OCI-LY1 (cell line): ENCODE results near the gene PASD1.

Experiments used
- H2AFZ ChIP-seq: fragments of 200-600 bp; sonication (generic), shearing (Covaris generic); 2 replicates; pipeline ENCODE4 v1.6.0; 2014; ENCODE audit warnings: antibody characterized with exemption, mild to moderate bottlenecking, low read length
- H3F3A ChIP-seq: fragments of 200-600 bp; sonication (generic), shearing (Covaris generic); 2 replicates; pipeline ENCODE4 v1.6.0; 2014; ENCODE audit warnings: mild to moderate bottlenecking, antibody characterized with exemption, low read length, moderate library complexity; ENCODE audit not compliant: insufficient read depth
- H3K27ac ChIP-seq: fragments of 200-600 bp; sonication (generic); 2 replicates; pipeline ENCODE4 v1.5.1; 2014; ENCODE audit warnings: low read length, mixed run types, mild to moderate bottlenecking, low read depth; ENCODE audit not compliant: poor library complexity, severe bottlenecking
- H3K27me3 ChIP-seq: fragments of 200-600 bp; sonication (generic); 2 replicates; pipeline ENCODE4 v1.6.0; 2014; ENCODE audit warnings: antibody characterized with exemption, mild to moderate bottlenecking, low read length, moderate library complexity; ENCODE audit not compliant: insufficient read depth
- H3K36me3 ChIP-seq: fragments of 200-600 bp; sonication (generic); 2 replicates; pipeline ENCODE4 v1.6.1; 2014; ENCODE audit warnings: mild to moderate bottlenecking, antibody characterized with exemption, low read length, moderate library complexity, mixed read lengths; ENCODE audit not compliant: insufficient read depth
- H3K4me1 ChIP-seq: fragments of 200-600 bp; sonication (generic); 2 replicates; pipeline ENCODE4 v1.5.1; 2014; ENCODE audit warnings: mild to moderate bottlenecking, low read length, moderate library complexity; ENCODE audit not compliant: insufficient read depth, severe bottlenecking
- H3K4me2 ChIP-seq: fragments of 200-600 bp; sonication (generic), shearing (Covaris generic); 2 replicates; pipeline ENCODE4 v1.6.1; 2014; ENCODE audit warnings: low read length
- H3K4me3 ChIP-seq: fragments of 200-600 bp; sonication (generic); 2 replicates; pipeline ENCODE4 v1.5.1; 2014; ENCODE audit warnings: low read length, low read depth, mild to moderate bottlenecking, mixed read lengths; ENCODE audit not compliant: poor library complexity, severe bottlenecking
- H3K79me2 ChIP-seq: fragments of 200-600 bp; shearing (Covaris generic); 2 replicates; pipeline ENCODE4 v1.6.1; 2016; ENCODE audit warnings: mixed run types, low read length, mixed read lengths; ENCODE audit not compliant: insufficient read depth
- H3K9ac ChIP-seq: fragments of 200-600 bp; sonication (generic), shearing (Covaris generic); 2 replicates; pipeline ENCODE4 v1.6.1; 2014; ENCODE audit warnings: mild to moderate bottlenecking, low read length, mixed read lengths
- H3K9me2 ChIP-seq: fragments of 200-600 bp; sonication (generic), shearing (Covaris generic); 2 replicates; pipeline ENCODE4 v1.6.1; 2014; ENCODE audit warnings: low read depth, mild to moderate bottlenecking, low read length, mixed read lengths
- H3K9me3 ChIP-seq: fragments of 200-600 bp; shearing (Covaris generic); 2 replicates; pipeline ENCODE4 v1.6.1; 2014; ENCODE audit warnings: low read length, mixed read lengths
- H4K20me1 ChIP-seq: fragments of 200-600 bp; sonication (generic), shearing (Covaris generic); 2 replicates; pipeline ENCODE4 v1.6.0; 2016; ENCODE audit warnings: mild to moderate bottlenecking, low read length; ENCODE audit not compliant: insufficient read depth
- EZH2 ChIP-seq: fragments of 200-600 bp; sonication (generic), shearing (Covaris generic); IDR thresholded peaks from 2 replicates; pipeline ENCODE4 v1.8.0; 2017; ENCODE audit warnings: borderline replicate concordance, mixed run types, mild to moderate bottlenecking, antibody characterized with exemption, low read length, moderate library complexity, mixed read lengths
- TF ChIP-seq, protein P1 (sequence below): fragments of 200-600 bp; sonication (generic), shearing (Covaris generic); IDR thresholded peaks from 2 replicates; pipeline ENCODE4 v1.5.1; 2017; ENCODE audit warnings: mild to moderate bottlenecking, antibody characterized with exemption, low read length, moderate library complexity, mixed read lengths

Gene PASD1

GRCh38 chrX:151609222-151609621, 45.7 kb downstream of the PASD1 start:
- no peaks in the 10 kb centered on the region for H3K4me1 ChIP-seq

DNA sequence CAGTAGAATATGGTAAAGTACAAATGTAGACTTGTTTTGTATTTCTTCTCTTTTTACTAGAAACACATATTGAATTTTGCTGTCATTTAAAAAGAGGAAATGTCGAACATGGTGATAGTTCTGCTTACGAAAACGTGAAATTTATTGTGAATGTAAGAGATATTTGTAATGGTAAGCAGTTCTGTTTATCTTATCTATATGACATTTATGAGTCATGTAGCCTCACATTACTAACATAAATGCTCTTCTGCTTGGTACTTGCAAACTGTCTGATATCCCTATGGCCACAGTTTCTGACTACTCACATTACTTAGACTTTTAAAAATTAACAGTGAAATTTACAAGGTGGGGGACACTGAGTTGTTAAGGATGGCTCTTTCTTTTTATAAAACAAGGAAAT, 57.9 kb downstream of the PASD1 start:
- TF ChIP-seq, protein P1, sequence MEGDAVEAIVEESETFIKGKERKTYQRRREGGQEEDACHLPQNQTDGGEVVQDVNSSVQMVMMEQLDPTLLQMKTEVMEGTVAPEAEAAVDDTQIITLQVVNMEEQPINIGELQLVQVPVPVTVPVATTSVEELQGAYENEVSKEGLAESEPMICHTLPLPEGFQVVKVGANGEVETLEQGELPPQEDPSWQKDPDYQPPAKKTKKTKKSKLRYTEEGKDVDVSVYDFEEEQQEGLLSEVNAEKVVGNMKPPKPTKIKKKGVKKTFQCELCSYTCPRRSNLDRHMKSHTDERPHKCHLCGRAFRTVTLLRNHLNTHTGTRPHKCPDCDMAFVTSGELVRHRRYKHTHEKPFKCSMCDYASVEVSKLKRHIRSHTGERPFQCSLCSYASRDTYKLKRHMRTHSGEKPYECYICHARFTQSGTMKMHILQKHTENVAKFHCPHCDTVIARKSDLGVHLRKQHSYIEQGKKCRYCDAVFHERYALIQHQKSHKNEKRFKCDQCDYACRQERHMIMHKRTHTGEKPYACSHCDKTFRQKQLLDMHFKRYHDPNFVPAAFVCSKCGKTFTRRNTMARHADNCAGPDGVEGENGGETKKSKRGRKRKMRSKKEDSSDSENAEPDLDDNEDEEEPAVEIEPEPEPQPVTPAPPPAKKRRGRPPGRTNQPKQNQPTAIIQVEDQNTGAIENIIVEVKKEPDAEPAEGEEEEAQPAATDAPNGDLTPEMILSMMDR = no peak
- TF ChIP-seq EZH2 = no peak

More at GRCh38 chrX:151609222-151609621, 45.7 kb downstream of the PASD1 start:
- TF ChIP-seq, protein P1 = no peak
- TF ChIP-seq EZH2 = no peak
- H3K27me3 ChIP-seq = no peaks in the 10 kb centered on the region
- no peak overlapping the region for H2AFZ ChIP-seq
- no peaks in the 10 kb centered on the region for H3K9me2 ChIP-seq
- no peaks in the 10 kb centered on the region for H3K9me3 ChIP-seq
- H4K20me1 ChIP-seq = no peaks in the 10 kb centered on the region
- no peak overlapping the region for H3K27ac ChIP-seq
- no peak overlapping the region for H3K4me2 ChIP-seq
- no peak overlapping the region for H3K9ac ChIP-seq
- H3K4me3 ChIP-seq = no peak overlapping the region
- H3K36me3 ChIP-seq = no peaks in the 10 kb centered on the region
- no peaks in the 10 kb centered on the region for H3K79me2 ChIP-seq
- H3F3A ChIP-seq = no peaks in the 10 kb centered on the region

DNA sequence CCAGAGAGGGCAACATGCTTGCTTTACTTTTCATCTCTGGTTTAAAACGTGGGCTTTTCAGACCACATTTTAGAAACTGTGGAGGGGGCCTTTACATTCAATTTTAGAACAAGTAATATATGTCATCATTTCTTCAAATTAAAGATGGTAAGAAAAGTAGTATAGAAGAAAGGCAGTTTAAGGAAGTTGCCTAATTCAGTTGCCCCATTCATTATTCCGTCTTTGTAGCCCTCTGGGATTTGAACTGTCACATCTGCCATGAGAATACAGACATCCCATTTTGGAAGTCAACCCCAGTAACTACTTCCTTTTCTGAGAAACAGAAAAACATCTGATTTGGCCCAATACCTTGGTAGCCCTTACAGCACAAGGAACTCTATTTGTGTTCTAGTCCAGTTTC, 61.2 kb downstream of the PASD1 start:
- TF ChIP-seq, protein P1 = no peak
- TF ChIP-seq EZH2 = no peak
- no peak overlapping the region for H3K4me3 ChIP-seq
- H3F3A ChIP-seq = no peaks in the 10 kb centered on the region
- no peak overlapping the region for H3K4me2 ChIP-seq
- no peaks in the 10 kb centered on the region for H3K79me2 ChIP-seq
- H3K27me3 ChIP-seq = no peaks in the 10 kb centered on the region
- H3K9me2 ChIP-seq = no peaks in the 10 kb centered on the region
- H3K36me3 ChIP-seq = no peaks in the 10 kb centered on the region
- H3K4me1 ChIP-seq = no peaks in the 10 kb centered on the region
- H2AFZ ChIP-seq = no peak overlapping the region
- no peak overlapping the region for H3K9ac ChIP-seq
- no peak overlapping the region for H3K27ac ChIP-seq
- H4K20me1 ChIP-seq = no peaks in the 10 kb centered on the region
- no peaks in the 10 kb centered on the region for H3K9me3 ChIP-seq

More for the DNA sequence above, 57.9 kb downstream of the PASD1 start:
- Histone ChIP-seq H3K4me2 (no peak overlapping the region), H3K4me3 (no peak overlapping the region), H2AFZ (no peak overlapping the region), H3K79me2 (no peaks in the 10 kb centered on the region), H4K20me1 (no peaks in the 10 kb centered on the region), H3K27me3 (no peaks in the 10 kb centered on the region), H3K36me3 (no peaks in the 10 kb centered on the region), H3K9me3 (no peaks in the 10 kb centered on the region), H3K9ac (no peak overlapping the region), H3F3A (no peaks in the 10 kb centered on the region), H3K27ac (no peak overlapping the region), H3K9me2 (no peaks in the 10 kb centered on the region), H3K4me1 (no peaks in the 10 kb centered on the region)
